Measurements from ENCODE around the gene TTC27. TPM values are rescaled to one million over a fixed set of nuclear protein-coding genes. Genes with fewer than 3 reads are reported as not detected.

The TTC27 gene
- total RNA-seq, 4 donors from 2014 or later: 11.0 to 16.4 (median 11.3) TPM

DNA sequence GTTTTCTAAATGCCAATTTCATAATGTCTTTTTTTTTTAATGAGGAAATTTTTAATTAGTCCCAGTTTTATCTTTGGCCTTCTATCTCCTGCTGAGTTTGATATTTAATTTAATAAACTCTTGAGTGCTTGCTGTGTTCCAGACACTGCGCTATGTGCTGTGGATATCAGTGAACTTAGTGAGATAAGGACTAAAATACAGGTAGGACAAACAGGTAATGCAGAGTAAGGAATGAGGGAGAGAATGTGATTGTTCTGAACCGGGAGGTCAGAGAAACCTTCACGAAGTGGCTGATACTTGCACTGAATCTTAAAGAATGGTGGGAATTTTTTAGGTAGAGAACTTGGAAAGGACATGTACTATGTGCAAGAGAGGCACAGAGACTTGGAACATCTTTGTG, 28.2 kb downstream of the TTC27 start:
- no peak overlapping the region for H3K4me3 ChIP-seq (ENCODE audit: low read depth, poor library complexity, severe bottlenecking)
- 90 to 92% methylated on average over 3 of the region's 3 CpGs for WGBS, 2 donors
- DNase-seq (ENCODE audit: low spot score in 2 of 2): no peak
- intact Hi-C loops (cut with DNase I; ENCODE audit: low total_unique reads): no loop called here
- no peak for TF ChIP-seq POLR2A (IDR thresholded peaks at IDR 0.05)
- TF ChIP-seq, protein P1, sequence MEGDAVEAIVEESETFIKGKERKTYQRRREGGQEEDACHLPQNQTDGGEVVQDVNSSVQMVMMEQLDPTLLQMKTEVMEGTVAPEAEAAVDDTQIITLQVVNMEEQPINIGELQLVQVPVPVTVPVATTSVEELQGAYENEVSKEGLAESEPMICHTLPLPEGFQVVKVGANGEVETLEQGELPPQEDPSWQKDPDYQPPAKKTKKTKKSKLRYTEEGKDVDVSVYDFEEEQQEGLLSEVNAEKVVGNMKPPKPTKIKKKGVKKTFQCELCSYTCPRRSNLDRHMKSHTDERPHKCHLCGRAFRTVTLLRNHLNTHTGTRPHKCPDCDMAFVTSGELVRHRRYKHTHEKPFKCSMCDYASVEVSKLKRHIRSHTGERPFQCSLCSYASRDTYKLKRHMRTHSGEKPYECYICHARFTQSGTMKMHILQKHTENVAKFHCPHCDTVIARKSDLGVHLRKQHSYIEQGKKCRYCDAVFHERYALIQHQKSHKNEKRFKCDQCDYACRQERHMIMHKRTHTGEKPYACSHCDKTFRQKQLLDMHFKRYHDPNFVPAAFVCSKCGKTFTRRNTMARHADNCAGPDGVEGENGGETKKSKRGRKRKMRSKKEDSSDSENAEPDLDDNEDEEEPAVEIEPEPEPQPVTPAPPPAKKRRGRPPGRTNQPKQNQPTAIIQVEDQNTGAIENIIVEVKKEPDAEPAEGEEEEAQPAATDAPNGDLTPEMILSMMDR (IDR thresholded peaks at IDR 0.05): no peak

GRCh38 chr2:32663864-32664263, 36.0 kb downstream of the TTC27 start:
- DNase-seq (ENCODE audit: low spot score in 2 of 2): no peak
- no peak overlapping the region for H3K4me3 ChIP-seq (ENCODE audit: low read depth, poor library complexity, severe bottlenecking)
- 88 to 97% methylated on average over 8 of the region's 8 CpGs for WGBS, 2 donors
- intact Hi-C loops (cut with DNase I; ENCODE audit: low total_unique reads): no loop called here
- TF ChIP-seq POLR2A (IDR thresholded peaks at IDR 0.05): no peak
- TF ChIP-seq, protein P1 (IDR thresholded peaks at IDR 0.05): no peak

- H3K4me3 ChIP-seq (ENCODE audit: low read depth, poor library complexity, severe bottlenecking): no peak overlapping the region
- intact Hi-C loops (cut with DNase I; ENCODE audit: low total_unique reads): no loop called here
- DNase-seq (ENCODE audit: low spot score in 2 of 2): no peak
- TF ChIP-seq, protein P1 (IDR thresholded peaks at IDR 0.05): no peak
- 90 to 100% methylated on average over 1 of the region's 1 CpG for WGBS, 2 donors
Measured at GRCh38 chr2:32666704-32667103, 38.9 kb downstream of the TTC27 start.

- 88 to 92% methylated on average over 1 of the region's 1 CpG for WGBS, 2 donors
- no peak for DNase-seq (ENCODE audit: low spot score in 2 of 2)
- H3K4me3 ChIP-seq (ENCODE audit: low read depth, poor library complexity, severe bottlenecking): no peak overlapping the region
- TF ChIP-seq POLR2A (IDR thresholded peaks at IDR 0.05): no peak
- TF ChIP-seq, protein P1 (IDR thresholded peaks at IDR 0.05): no peak
- intact Hi-C loops (cut with DNase I; ENCODE audit: low total_unique reads): no loop called here
Measured at GRCh38 chr2:32668254-32668653, 40.4 kb downstream of the TTC27 start.

- WGBS, 2 donors: 62 to 80% methylated on average over 2 of the region's 2 CpGs
- no peak for DNase-seq (ENCODE audit: low spot score in 2 of 2)
- intact Hi-C loops (cut with DNase I; ENCODE audit: low total_unique reads): no loop called here
- H3K4me3 ChIP-seq (ENCODE audit: low read depth, poor library complexity, severe bottlenecking): no peak overlapping the region
- TF ChIP-seq POLR2A (IDR thresholded peaks at IDR 0.05): no peak
Measured at GRCh38 chr2:32671885-32672533, 44.2 kb downstream of the TTC27 start.

- no peak for DNase-seq (ENCODE audit: low spot score in 2 of 2)
- H3K4me3 ChIP-seq (ENCODE audit: low read depth, poor library complexity, severe bottlenecking): no peak overlapping the region
- intact Hi-C loops (cut with DNase I; ENCODE audit: low total_unique reads): no loop called here
- TF ChIP-seq, protein P1 (IDR thresholded peaks at IDR 0.05): no peak
- TF ChIP-seq POLR2A (IDR thresholded peaks at IDR 0.05): no peak
Measured at GRCh38 chr2:32678825-32679224, 51.0 kb downstream of the TTC27 start.

All from lower leg skin (tissue), 4 donors.